Epithelial cell of proximal tubule (primary cell): ENCODE measurements around the gene WDFY4. TPM values are rescaled to one million over a fixed set of nuclear protein-coding genes. Genes with fewer than 3 reads are reported as not detected.

ENCODE experiments used
- DNase-seq: peaks from one replicate; pipeline ENCODE4 v3.0.0-alpha.2; 2011; ENCODE audit warnings: low read depth
- H3K4me3 ChIP-seq: 2 replicates; pipeline ENCODE4 v1.5.1; 2011; ENCODE audit warnings: low read depth, mild to moderate bottlenecking, low read length
- CTCF ChIP-seq: conservative IDR thresholded peaks from 2 replicates; pipeline ENCODE4 v1.5.1; 2012; ENCODE audit warnings: low read depth, mild to moderate bottlenecking, low read length
- total RNA-seq: library from RNA; depleted of rRNA; stranded (reverse); fragments of >200 nt; gene quantifications from 2 replicates; pipeline ENCODE4 v1.2.3, GENCODE V29; 2015

The WDFY4 gene
- total RNA-seq, 1 donor from 2014 or later: not detected

DNA sequence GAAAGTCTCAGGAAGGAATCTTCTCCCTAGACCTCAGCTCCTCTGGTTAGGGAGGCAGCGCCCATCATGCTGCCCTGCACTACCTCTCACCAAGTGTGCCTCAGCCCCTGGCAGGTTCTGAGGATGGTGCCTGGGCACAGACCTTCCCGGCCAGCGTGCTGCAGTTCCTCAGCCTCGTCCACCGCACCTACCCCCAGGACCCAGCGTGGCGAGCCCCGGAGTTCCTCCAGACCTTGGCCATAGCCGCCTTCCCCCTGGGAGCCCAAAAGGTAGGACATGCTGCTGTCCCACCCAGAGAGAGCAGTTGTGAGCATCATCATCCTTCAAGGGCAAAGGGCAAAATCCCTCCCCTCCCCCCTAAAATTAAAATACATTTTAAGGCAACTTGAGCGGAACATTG, 132.5 kb downstream of the WDFY4 start:
- no peak for TF ChIP-seq CTCF
- H3K4me3 ChIP-seq: no peak overlapping the region
- DNase-seq: no peak

GRCh38 chr10:48818081-48818480, 133.4 kb downstream of the WDFY4 start:
- no peak for TF ChIP-seq CTCF
- DNase-seq: peak; percentile 16
- no peak overlapping the region for H3K4me3 ChIP-seq

DNA sequence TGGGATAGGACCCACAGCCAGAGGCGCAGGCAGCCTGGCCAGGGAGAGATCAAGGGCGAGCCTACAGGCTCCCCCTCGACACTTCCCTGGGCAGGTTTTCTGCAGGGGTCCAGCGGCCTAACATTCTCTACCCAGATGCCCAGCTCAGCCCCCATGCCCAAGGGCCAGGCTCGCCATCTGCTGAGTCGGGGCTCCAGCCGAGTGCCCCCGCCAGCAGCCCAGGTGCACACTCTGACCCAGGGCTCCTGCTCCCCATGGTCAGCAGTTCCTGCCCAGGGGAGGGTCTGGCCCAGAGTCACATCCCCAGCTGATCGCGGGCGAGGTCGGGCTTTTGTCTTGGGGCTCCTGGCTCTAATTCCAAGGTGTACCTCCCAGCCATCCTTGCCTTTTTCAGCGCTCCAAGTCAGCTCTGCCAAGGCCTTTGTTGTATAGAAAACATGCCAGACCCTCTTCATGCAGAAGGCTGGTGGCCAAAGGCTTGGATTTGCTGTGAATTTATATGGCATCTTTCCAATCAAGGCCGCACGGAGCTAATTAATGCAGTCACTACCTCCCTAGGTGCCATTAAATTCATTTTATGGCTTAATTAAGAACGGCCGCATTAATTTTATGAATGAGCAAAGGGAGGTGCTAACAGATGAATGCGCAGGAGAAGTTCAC, 134.3 kb downstream of the WDFY4 start:
- H3K4me3 ChIP-seq: no peak overlapping the region
- no peak for TF ChIP-seq CTCF
- no peak for DNase-seq

DNA sequence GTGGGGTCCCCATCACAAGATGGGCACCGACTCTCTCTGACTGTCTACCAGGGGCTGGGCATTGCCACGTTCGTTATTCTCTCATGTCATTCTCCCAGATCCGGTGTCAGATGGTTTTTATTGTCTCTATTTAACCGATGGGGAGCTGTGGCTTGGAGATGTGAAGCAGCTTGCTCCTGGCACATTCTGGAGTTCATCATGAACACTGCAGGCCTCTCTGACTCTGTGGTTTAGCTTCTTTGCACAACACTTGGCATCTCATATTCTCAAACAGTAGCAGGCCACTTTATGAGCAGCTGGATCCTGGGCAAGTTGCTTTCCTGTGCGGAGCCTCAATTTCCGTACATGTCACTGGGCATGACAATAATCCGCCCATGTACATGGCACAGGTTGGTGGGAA, 135.1 kb downstream of the WDFY4 start:
- DNase-seq: no peak
- no peak for TF ChIP-seq CTCF
- no peak overlapping the region for H3K4me3 ChIP-seq

DNA sequence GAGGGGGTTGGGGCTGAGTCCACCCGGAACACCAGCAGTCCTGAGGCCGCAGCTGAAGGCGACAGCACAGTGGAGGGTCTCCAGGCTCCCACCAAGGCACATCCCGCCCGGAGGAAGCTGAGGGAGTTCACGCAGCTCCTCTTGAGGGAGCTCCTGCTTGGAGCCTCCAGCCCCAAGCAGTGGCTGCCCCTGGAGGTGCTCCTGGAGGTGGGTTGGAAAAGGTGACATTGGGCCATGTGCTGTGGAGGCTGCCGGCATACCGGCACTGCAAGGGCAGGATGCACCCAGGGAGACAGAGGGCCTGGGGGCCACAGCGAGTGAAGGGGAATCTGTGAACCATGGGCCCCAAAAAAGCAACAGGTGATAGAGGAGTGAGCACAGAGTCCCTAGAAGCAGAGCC, 135.6 kb downstream of the WDFY4 start:
- DNase-seq: no peak
- no peak for TF ChIP-seq CTCF
- no peak overlapping the region for H3K4me3 ChIP-seq

- no peak for TF ChIP-seq CTCF
- no peak overlapping the region for H3K4me3 ChIP-seq
- DNase-seq: no peak
Measured at GRCh38 chr10:48820699-48821098, 136.0 kb downstream of the WDFY4 start.

GRCh38 chr10:48821111-48821510, 136.4 kb downstream of the WDFY4 start:
- H3K4me3 ChIP-seq: no peak overlapping the region
- DNase-seq: no peak
- TF ChIP-seq CTCF: no peak
